Renal pelvis (tissue), 4 donors: ENCODE results near the gene PRODH2. TPM values are rescaled to one million over a fixed set of nuclear protein-coding genes. Genes with fewer than 3 reads are reported as not detected.
"Not testable (repeated sequence)": the region's sequence is repeated elsewhere in the genome, so short reads cannot be mapped to it uniquely, and the experiment has no call there.

Experiments
- DNase-seq: peaks from one replicate; pipeline ENCODE4 v3.0.0-alpha.2; 2013
- polyA plus RNA-seq, 3 donors: library from polyadenylated mRNA; unstranded; fragments of 120-200 nt; gene quantifications; one replicate each; pipeline ENCODE4 v1.2.1, GENCODE V29; 2013; ENCODE audit not compliant: insufficient read length in 3 of 3

The PRODH2 gene
- polyA plus RNA-seq, 3 donors, result 41.4 to 52.5 (median 49.5) TPM

DNA sequence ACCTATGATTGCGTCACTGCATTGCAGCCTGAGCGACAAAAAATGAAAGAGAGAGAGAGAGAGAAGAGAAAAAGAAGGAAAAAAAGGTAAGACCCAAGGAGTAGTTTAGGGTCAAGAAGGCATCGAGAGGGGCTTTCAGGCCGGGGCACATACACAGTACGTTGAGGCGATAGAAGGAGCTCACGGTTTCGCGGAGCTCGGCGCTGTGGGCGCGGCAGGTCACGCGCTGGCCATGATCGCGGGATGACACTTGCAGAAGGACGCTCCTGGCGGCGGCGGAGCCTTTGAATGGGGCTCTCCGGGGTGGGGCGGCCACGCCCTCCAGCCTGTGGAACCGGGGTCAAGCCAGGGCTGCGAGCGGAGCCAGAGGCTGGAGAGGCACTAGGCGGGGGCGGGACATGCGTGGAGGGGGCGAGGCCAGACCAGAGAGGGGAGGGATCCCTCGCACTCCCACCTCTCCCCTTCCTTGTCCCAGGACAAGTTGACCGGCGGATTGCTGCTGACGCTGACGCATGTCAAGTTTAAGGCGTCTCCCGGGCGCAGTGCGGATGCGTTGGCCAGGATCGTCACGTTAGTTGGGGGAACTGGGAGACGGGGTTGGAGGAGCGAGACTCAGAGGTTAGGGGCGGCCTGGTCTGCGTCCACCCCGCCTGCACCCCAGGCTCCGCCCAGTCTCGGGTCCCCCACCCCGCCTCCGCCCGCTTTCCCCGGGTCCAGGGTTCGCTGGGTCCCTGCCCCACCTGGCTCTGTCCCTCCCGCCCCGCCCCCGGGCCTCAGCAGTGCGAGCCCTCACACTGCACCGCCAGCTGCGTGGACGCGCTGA, 32.8 kb upstream of the PRODH2 start:
- DNase-seq, result no peak

DNA sequence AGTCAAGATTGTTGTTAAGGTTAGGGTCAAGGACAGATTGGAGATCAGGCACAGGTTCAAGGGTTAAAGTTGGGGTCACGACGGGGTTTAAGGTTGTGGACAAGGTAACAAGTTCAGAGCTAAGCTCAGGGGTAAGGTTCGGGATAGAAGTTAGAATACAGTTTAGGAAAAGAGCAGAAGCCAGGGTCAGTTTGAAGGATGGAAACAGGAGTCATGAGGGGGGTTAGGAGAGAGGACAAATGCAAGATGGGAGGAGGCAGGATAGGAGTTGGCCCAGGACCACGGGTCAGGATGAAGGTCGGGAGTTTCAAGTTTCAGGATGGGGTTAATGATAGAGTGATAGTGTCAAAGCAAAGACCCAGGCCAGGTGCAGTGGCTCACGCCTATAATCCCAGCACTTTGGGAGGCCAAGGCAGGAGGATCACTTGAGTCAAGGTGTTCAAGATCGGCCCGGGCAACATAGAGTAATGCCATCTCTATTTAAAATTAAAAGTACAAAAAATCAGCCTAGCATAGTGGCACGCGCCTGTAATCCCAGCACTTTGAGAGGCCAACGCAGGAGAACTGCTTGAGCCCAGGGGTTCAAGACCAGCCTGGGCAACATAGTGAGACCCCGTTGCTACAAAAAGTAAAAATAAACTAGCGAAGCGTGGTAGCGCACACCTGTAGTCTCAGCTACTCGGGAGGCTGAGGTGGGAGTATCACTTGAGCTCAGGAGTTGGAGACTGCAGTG, 32.0 kb upstream of the PRODH2 start:
- DNase-seq, result no peak

DNA sequence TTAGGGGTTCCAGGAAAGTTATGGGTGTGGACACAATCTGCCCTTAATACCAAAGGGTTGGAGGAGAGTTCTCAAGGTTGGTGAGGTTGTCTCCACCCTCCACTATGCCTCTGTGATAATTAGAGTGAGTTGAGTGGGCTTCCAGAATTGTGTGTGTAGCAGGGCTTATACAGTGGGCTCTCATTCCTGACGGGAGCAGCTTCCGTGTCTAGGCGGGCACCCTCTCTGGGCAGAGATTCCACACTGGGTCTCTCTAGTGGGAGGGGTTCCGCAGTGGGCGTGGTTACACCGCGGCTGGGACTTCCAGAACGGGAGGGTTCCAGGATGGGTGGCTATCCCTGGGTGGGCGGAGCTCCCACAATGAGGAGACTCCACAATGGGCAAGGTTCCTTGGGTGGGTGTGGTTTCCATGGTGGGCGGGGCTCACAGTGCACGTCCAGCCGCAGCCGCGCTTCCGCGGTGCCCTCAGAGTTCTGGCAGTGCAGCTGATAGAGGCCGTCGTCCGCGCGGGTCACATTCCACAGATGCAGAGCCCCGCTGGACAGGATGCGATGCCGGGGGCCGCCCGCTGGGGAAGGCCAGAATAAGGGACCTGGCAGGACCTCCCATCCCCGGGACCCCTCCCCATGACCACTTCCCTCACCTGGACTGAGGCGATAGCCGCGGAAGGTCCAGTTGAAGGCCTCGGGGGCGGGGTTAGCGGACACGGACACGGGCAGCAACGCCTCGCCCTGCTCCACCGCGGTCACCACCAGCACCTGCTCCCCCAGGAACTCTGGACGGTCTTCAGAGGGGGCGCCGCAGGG, 31.2 kb upstream of the PRODH2 start:
- no peak for DNase-seq

GRCh38 chr19:35842666-35843272, 30.1 kb upstream of the PRODH2 start:
- DNase-seq, result no peak

- no peak for DNase-seq
These were observed 29.4 kb upstream of the PRODH2 start for GRCh38 chr19:35841961-35842595.

- not testable (repeated sequence) for DNase-seq
These were observed 23.5 kb upstream of the PRODH2 start for GRCh38 chr19:35836096-35836495.

DNA sequence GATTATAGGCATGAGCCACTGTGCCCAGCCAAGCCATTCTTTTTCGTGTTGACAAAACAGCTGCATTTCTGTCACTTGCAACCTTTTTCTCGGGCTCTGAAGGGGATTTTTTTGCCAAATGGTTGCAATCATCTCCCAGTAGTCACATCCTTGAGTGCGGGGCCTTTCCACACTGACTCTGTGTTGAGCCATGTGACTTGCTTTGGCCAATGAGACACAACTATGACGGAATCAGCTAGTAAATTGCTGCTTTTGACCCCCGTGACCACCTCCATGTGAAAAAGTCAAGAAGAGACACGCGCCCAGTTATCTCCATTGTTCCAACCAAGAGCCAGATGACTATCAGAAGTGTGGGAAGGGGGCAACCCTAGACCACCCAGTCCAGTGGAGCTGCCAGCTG, 21.3 kb upstream of the PRODH2 start:
- no peak for DNase-seq

GRCh38 chr19:35832054-35832453, 19.4 kb upstream of the PRODH2 start:
- DNase-seq, result no peak

DNA sequence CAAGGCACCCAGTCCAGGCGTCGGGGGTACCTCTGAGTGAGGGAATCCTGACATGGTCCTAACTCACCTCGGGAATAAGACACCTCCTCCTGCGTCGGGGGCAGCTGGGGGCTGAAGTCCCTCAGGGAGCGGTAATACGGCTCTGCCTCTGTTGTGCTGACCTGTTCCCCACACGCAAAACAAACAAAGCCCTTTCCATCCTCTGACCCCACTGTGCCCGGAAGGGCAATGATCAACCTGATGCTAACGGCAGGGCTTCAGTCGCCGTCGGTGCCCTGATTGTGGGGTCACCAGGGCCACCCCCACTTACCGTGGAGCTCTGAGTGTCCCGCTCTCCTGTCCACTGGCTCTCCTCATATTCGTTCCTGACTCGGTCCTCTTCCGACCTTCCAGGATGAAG, 18.3 kb upstream of the PRODH2 start:
- DNase-seq, result no peak

GRCh38 chr19:35828692-35829301, 16.2 kb upstream of the PRODH2 start:
- DNase-seq, result peak; percentile 87

DNA sequence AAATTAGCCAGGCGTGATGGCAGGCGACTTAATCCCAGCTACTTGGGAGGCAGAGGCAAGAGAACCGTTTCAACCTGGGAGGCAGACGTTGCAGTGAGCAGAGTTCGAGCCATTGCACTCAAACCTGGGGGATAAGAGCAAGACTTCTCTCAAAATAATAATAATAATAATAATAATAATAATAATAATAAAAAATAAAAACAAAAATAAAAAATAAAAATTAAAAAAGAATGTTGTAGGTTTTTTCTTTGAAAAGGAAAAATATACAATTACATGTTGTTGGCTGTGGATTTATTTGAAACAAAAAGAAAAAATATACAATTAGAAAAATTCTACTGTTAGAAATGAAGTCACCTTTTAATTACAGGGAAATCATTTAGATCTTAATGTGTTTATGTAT, 11.5 kb upstream of the PRODH2 start:
- DNase-seq, result no peak

DNA sequence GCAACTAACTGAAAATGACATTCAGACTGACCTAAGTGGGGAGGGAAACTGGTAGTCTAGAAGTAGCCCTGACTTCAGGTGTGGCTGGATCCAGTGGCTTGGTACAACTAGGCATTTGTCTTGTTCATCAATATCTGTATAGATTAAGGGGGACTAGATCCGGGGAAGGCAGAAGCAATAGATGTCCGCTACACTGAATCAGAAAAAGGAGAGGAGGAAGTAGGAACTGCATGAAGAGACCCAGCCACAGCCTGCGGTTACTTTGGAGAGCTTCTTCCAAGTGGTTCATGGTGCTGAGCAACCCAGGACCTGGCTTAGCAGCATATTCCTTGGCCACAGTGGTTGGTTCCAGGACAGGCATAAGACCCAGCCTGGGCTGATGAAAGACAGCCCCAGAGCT, 9.9 kb upstream of the PRODH2 start:
- no peak for DNase-seq

DNA sequence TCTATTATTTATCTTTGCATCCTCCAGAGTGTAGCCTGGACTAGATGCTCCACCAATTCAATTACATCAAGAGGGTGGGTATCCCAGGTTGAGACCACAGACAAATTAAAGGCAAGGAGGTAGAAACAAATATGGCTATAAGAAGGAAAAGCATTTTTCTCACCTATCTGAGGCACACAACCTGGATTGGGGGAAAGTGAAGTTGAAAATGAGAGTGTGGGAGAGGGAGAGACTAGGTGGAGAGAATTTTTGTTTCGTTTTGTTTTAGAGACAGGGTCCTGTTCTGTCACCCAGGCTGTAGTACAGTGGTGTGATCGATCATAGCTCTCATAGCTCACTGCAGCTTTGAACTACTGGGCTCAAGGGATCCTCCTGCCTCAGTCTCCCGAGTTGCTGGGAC, 5.8 kb upstream of the PRODH2 start:
- DNase-seq, result no peak

DNA sequence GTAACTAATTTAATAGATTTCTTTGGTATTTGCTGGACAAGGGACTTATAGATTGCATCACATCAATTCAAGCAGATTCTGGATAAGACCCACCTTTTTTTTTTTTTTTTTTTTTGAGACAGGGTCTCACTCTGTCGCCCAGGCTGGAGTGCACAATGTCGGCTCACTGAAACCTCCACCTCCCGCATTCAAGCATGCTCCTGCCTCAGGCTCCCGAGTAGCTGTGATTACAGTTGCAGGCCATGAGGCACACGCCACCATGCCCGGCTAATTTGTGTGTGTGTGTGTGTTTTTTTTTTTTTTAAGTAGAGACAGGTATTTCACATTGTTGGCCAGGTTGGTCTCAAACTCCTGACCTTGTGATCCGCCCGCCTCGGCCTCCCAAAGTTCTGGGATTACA, 4.2 kb upstream of the PRODH2 start:
- no peak for DNase-seq

GRCh38 chr19:35816262-35816661, 3.6 kb upstream of the PRODH2 start:
- DNase-seq, result no peak

DNA sequence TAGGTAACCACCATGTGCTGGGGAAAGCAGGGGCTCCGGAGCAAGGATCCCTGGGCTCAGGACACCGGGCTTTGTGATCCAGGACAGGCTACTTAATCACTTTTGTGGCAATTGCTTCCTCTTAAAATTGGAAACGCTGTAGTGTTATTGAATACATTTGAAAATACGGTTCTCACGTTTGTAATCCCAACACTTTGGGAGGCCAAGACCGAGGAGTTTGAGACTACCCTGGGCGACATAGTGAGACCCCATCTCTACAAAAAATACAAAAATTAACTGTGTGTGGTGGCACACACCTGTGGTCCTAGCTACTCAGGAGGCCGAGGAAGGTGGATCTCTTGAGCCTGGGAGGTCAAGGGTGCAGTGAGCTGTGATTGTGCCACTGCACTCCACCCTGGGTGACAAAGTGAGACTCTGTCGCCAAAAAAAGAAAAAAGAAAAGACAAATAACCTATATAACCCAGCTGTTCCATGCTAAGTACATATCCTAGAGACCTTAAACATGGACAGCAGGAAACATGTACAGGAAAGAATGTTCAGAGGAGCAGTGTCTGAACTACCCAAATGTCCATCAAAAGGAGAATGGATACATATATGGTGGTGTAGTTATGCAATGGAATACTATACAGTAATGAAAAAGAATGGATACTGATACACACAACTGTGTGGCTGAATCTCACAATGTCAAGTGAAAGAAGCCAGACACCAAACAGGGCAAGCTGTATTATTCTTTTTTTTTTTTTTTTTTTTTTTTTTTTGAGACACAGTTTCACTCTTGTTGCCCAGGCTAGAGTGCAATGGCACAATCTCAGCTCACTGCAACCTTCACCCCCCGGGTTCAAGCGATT, 622 bp upstream of the PRODH2 start:
- DNase-seq, result no peak

- no peak for DNase-seq
These were observed 1.1 kb downstream of the PRODH2 start for GRCh38 chr19:35811317-35812219.

DNA sequence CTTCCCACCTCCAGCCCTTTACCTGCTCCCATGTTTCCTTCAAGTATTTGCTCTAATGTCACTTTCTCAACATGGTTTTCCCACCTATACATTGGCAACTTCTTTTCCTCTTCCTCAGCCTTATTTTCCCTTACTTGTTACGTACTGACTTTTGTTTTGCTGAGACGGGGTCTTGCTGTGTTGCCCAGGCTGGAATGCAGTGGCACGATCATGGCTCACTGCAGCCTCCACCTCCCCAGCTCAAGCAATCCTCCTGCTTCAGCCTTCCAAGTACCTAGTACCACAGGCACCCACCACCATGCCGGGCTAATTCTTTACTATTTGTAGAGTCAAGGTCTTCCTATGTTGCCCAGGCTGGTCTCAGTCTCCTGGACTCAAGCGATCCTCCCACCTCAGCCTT, 5.0 kb downstream of the PRODH2 start:
- no peak for DNase-seq

DNA sequence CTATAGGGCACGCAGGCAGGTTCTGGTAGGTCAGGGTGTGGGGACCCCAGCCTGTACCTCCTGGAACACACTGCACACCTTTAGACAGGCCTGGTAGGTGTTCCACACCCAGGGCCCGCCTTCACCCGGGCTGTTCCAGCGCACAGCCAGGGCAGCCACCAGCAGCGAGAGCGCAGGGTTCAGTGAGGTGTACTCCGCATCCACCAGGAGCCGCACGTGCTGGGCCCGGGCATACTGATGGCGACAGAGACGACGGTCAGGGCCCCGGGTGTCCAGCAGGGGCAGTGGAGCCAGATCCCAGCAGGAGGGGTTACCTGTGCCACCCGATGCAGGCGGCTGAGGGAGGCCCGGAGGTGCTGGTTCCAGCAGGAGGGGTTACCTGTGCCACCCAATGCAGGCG, 6.0 kb downstream of the PRODH2 start:
- no peak for DNase-seq
